A673 (cell line): ENCODE measurements around the gene PFDN2.

Source experiments
- EZH2 ChIP-seq: fragments of 200-600 bp; sonication (generic); IDR thresholded peaks from 2 replicates; pipeline ENCODE4 v1.6.1; 2017; ENCODE audit warnings: borderline replicate concordance, low read depth, mild to moderate bottlenecking, mixed read lengths, antibody characterized with exemption, low read length; ENCODE audit not compliant: poor library complexity, severe bottlenecking
- TF ChIP-seq, protein P1 (sequence below): fragments of 300-800, 200-600 bp; sonication (generic); conservative IDR thresholded peaks from 2 replicates; pipeline ENCODE4 v1.5.1; 2017; ENCODE audit warnings: low read depth, mild to moderate bottlenecking, antibody characterized with exemption, low read length, moderate library complexity, mixed read lengths

DNA sequence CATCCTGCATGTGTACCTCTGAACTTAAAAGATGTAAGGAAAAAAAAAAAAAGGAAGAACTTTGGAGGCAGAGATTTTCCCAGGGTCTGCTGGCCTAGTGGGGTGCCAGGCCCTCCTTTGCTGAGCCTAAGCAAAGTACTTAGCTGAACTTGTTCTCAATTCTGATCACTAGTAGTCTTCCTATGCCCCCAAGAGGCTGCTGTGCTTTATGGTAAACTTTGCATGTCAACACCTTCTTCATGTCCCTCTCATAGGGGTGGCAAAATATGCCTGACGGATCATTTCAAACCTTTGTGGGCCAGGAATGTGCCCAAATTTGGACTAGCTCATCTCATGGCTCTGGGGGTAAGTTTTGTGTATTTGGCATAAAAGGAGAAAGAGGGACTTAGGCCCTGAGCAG, 40.0 kb upstream of the PFDN2 start:
- TF ChIP-seq EZH2 = no peak
- TF ChIP-seq, protein P1, sequence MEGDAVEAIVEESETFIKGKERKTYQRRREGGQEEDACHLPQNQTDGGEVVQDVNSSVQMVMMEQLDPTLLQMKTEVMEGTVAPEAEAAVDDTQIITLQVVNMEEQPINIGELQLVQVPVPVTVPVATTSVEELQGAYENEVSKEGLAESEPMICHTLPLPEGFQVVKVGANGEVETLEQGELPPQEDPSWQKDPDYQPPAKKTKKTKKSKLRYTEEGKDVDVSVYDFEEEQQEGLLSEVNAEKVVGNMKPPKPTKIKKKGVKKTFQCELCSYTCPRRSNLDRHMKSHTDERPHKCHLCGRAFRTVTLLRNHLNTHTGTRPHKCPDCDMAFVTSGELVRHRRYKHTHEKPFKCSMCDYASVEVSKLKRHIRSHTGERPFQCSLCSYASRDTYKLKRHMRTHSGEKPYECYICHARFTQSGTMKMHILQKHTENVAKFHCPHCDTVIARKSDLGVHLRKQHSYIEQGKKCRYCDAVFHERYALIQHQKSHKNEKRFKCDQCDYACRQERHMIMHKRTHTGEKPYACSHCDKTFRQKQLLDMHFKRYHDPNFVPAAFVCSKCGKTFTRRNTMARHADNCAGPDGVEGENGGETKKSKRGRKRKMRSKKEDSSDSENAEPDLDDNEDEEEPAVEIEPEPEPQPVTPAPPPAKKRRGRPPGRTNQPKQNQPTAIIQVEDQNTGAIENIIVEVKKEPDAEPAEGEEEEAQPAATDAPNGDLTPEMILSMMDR = no peak
